ENCODE data around the gene CAMTA1. TPM values are rescaled to one million over a fixed set of nuclear protein-coding genes. Genes with fewer than 3 reads are reported as not detected.

The CAMTA1 gene
- total and polyA plus RNA-seq, 12 donors: 123 to 265 (median 142) TPM

DNA sequence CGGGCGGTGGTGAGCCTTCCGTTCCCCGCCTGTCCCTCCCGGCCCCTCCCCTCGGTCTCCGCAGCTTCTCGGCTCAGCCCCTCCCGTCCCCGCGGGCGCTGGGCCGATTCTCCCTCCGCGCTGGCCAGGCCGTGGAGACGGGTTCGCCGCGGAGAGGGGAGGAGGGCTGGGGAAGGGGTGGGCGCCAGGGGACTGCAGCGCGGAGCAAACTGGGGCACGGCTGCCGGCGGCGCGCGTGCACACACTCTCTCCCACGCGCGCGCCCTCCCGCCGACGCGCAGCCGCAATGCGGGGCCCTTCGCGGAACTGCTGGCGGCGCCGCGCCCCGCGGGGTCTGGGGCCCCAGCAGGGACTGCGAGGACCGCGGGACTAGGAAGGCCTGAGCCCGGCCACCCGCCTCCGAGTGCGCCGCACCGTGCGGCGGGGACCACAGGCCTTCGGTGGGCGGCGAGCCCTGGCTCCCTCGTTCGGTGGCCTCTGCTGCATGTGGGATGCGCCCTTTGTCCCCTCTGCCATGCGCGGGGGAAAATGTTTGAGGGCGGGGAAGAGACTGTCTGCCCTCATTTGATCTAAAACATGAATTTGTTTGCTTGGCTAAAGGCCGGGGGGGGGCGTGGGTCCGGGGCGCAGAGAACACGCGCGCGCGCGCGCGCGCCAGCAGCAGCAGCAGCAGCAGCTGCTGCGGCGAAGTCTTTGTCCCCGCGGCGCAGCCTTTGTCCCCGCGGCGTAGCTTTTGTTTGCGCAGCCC, 895.1 kb downstream of the CAMTA1 start:
- no peak for TF ChIP-seq CTCF (IDR thresholded peaks at IDR 0.05)
- peak; percentile 49 to 63 for DNase-seq
- intact Hi-C loops (cut with DNase I): loop anchor here in 2 of 10 donors (5.0 kb wide), 2 partner anchors 52 to 57 kb away; no protein-coding TSS in a partner anchor
- H3K27ac ChIP-seq: peak overlapping the region in 9 of 10 donors; percentile 13 to 84 (median 64)
- peak; percentile 58 to 88 (median 75) for ATAC-seq
- H3K27me3 ChIP-seq: peaks cover 0 to 26% (median 0%) of the 10 kb centered on the region in 7 donors
- peaks cover 0 to 12% (median 9%) of the 10 kb centered on the region in 9 donors for H3K4me1 ChIP-seq
- H3K36me3 ChIP-seq: no peaks in the 10 kb centered on the region
- no peaks in the 10 kb centered on the region for H3K9me3 ChIP-seq
- H3K4me3 ChIP-seq: peak overlapping the region; percentile 60 to 97 (median 72)
- WGBS, 2 donors: 0 to 1% methylated on average over 62 to 89 of the region's 89 CpGs

DNA sequence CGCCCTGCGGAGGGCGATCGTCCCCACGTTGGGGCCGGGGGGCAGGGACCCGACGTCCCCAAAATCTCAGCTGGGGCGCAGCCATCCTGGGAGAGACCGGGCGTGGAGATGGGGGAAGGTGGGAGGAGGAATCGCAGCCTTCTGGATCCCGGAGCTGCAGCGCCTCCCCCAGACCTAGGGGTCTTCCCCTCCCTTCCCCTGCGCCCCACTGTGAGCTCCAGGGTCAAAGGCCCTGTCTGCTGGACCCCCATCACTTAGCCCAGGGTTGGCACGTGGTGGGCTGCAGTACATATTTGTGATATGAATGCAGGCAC, 895.7 kb downstream of the CAMTA1 start:
- H3K4me1 ChIP-seq: peaks cover 0 to 12% (median 9%) of the 10 kb centered on the region in 9 donors
- TF ChIP-seq CTCF (IDR thresholded peaks at IDR 0.05): no peak
- no peak for DNase-seq
- peaks cover 0 to 26% (median 0%) of the 10 kb centered on the region in 7 donors for H3K27me3 ChIP-seq
- H3K36me3 ChIP-seq: no peaks in the 10 kb centered on the region
- H3K4me3 ChIP-seq: peak overlapping the region; percentile 60 to 97 (median 72)
- 1 to 2% methylated on average over 16 of the region's 16 CpGs for WGBS, 2 donors
- H3K9me3 ChIP-seq: no peaks in the 10 kb centered on the region
- peak in 1 of 8 donors; percentile 4 for ATAC-seq
- peak overlapping the region in 2 of 10 donors; percentile 70 to 84 for H3K27ac ChIP-seq
- intact Hi-C loops (cut with DNase I): loop anchor here in 2 of 10 donors (5.0 kb wide), 2 partner anchors 51 to 56 kb away; no protein-coding TSS in a partner anchor

DNA sequence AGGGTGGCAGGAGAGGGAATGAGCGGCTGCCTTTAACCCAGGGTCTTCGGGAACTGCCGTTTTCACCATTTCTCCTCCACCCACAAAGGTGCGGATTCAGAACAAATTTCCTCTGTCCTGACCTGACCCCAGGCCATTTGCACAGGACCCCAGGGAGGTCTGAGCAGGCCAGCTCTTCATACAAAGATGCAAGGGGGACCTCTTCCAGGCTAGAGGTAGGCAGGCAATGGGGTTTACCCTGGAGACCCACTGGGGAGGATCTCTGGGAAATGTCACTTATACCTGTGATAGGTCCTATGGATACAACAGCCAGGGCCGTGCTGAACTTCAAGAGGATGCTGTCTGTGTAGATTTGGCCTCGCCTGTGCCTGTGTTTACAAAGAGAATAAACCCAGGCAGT, 896.1 kb downstream of the CAMTA1 start:
- Histone ChIP-seq H3K9me3 (no peaks in the 10 kb centered on the region), H3K27me3 (peaks cover 0 to 26% (median 0%) of the 10 kb centered on the region in 7 donors), H3K4me3 (no peak overlapping the region), H3K4me1 (peaks cover 0 to 12% (median 9%) of the 10 kb centered on the region in 9 donors), H3K27ac (no peak overlapping the region), H3K36me3 (no peaks in the 10 kb centered on the region)
- intact Hi-C loops (cut with DNase I): loop anchor here in 2 of 10 donors (5.0 kb wide), 2 partner anchors 51 to 56 kb away; no protein-coding TSS in a partner anchor
- WGBS, 2 donors: 89 to 90% methylated on average over 6 of the region's 6 CpGs
- ATAC-seq: no peak
- no peak for DNase-seq
- TF ChIP-seq CTCF (IDR thresholded peaks at IDR 0.05): no peak

GRCh38 chr1:7683521-7683920, 898.3 kb downstream of the CAMTA1 start:
- Histone ChIP-seq H3K9me3 (no peaks in the 10 kb centered on the region), H3K36me3 (no peaks in the 10 kb centered on the region), H3K27me3 (peaks cover 0 to 26% (median 0%) of the 10 kb centered on the region in 7 donors), H3K4me3 (no peak overlapping the region), H3K27ac (no peak overlapping the region), H3K4me1 (peaks cover 0 to 12% (median 9%) of the 10 kb centered on the region in 9 donors)
- no peak for DNase-seq
- no peak for TF ChIP-seq CTCF (IDR thresholded peaks at IDR 0.05)
- 91 to 94% methylated on average over 15 of the region's 15 CpGs for WGBS, 2 donors
- no peak for ATAC-seq
- intact Hi-C loops (cut with DNase I): loop anchor here in 2 of 10 donors (5.0 kb wide), 2 partner anchors 49 to 54 kb away; no protein-coding TSS in a partner anchor
